NB4 (cell line): ENCODE measurements around the gene CHURC1.
"Not testable (repeated sequence)": the region's sequence is repeated elsewhere in the genome, so short reads cannot be mapped to it uniquely, and the experiment has no call there.

Experiments
- DNase-seq: peaks from one replicate; pipeline ENCODE4 v3.0.0; 2010; ENCODE audit warnings: low read depth
- H3K4me3 ChIP-seq: one replicate; pipeline ENCODE4 v1.5.1; 2011; ENCODE audit warnings: mild to moderate bottlenecking, low read depth, low read length, moderate library complexity
- CTCF ChIP-seq: IDR thresholded peaks from one replicate; pipeline ENCODE4 v1.5.1; 2012; ENCODE audit warnings: low read depth, low read length
- MAX ChIP-seq: IDR thresholded peaks from 2 replicates; pipeline ENCODE4 v1.6.1; 2011; ENCODE audit warnings: low read depth, low read length
- MYC ChIP-seq: IDR thresholded peaks from 2 replicates; pipeline ENCODE4 v1.6.1; 2011; ENCODE audit warnings: low read depth, low read length
- POLR2A ChIP-seq: IDR thresholded peaks from 2 replicates; pipeline ENCODE4 v1.6.1; 2011; ENCODE audit warnings: mild to moderate bottlenecking; ENCODE audit not compliant: insufficient read length; ENCODE audit errors: extremely low read depth

CHURC1 gene

GRCh38 chr14:64912261-64912660 is 2.0 kb upstream of the CHURC1 start:
- DNase-seq, result no peak

GRCh38 chr14:64913477-64913876 is 778 bp upstream of the CHURC1 start:
- peak overlapping the region; percentile 81 for H3K4me3 ChIP-seq

More at GRCh38 chr14:64912261-64912660, 2.0 kb upstream of the CHURC1 start:
- no peak for TF ChIP-seq POLR2A
- TF ChIP-seq MYC, result no peak
- no peak for TF ChIP-seq MAX
- no peak for TF ChIP-seq CTCF
- no peak overlapping the region for H3K4me3 ChIP-seq

GRCh38 chr14:64915029-64915424 is 772 bp downstream of the CHURC1 start:
- no peak for DNase-seq
- peak overlapping the region; percentile 81 for H3K4me3 ChIP-seq

More at GRCh38 chr14:64913477-64913876, 778 bp upstream of the CHURC1 start:
- not testable (repeated sequence) for DNase-seq

GRCh38 chr14:64915797-64916196 is 1.5 kb downstream of the CHURC1 start:
- DNase-seq, result peak; percentile 71
- no peak overlapping the region for H3K4me3 ChIP-seq
- TF ChIP-seq MYC, result no peak
- TF ChIP-seq POLR2A, result no peak
- no peak for TF ChIP-seq MAX
- no peak for TF ChIP-seq CTCF

More at GRCh38 chr14:64915029-64915424, 772 bp downstream of the CHURC1 start:
- TF ChIP-seq MYC (no peak), POLR2A (no peak), CTCF (no peak), MAX (no peak)

GRCh38 chr14:64918216-64918615 is 4.0 kb downstream of the CHURC1 start:
- no peak for TF ChIP-seq POLR2A
- no peak for TF ChIP-seq MAX
- TF ChIP-seq MYC, result no peak
- TF ChIP-seq CTCF, result no peak
- DNase-seq, result no peak

GRCh38 chr14:64919215-64919614 is 5.0 kb downstream of the CHURC1 start:
- no peak for DNase-seq
- H3K4me3 ChIP-seq, result no peak overlapping the region
- no peak for TF ChIP-seq POLR2A
- TF ChIP-seq CTCF, result no peak
- TF ChIP-seq MYC, result no peak
- no peak for TF ChIP-seq MAX

More at GRCh38 chr14:64918216-64918615, 4.0 kb downstream of the CHURC1 start:
- no peak overlapping the region for H3K4me3 ChIP-seq
